NCI-H774 (cell line): ENCODE data around the gene CCNL2.
"Not testable (repeated sequence)": the region's sequence is repeated elsewhere in the genome, so short reads cannot be mapped to it uniquely, and the experiment has no call there.

Experiments
- DNase-seq: peaks from one replicate; lab custom pipeline; 2025; lab: John Stamatoyannopoulos, UW

CCNL2 gene

GRCh38 chr1:1432274-1432950 lies 33.3 kb upstream of the CCNL2 start:
- DNase-seq: no peak

DNA sequence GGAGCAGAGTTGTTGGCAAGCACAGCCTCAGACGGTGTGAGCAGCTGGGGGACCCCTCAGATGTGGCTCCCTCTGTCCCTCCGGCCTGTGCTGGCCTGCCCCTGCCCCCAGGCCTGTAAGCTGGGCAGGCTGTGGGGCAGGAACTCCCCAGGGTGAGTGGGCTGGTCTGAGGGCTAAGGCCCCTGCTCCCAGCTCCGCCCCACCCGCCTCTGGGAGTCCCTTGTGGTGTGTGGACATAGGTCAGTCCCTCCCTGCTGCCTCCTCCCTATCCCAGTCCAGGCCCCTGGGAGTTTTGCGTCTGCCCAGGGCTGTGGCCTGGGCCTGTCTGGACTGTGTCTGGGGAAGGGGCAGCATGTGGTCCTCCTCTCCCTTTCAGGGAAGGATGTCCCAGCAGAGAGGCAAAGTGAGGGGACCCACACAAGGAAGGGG lies 32.7 kb upstream of the CCNL2 start:
- DNase-seq: no peak

GRCh38 chr1:1430992-1431844 lies 32.1 kb upstream of the CCNL2 start:
- DNase-seq: no peak

- no peak for DNase-seq
These were observed 31.2 kb upstream of the CCNL2 start for GRCh38 chr1:1430114-1430982.

- DNase-seq: no peak
These were observed 30.5 kb upstream of the CCNL2 start for GRCh38 chr1:1429671-1430073.

DNA sequence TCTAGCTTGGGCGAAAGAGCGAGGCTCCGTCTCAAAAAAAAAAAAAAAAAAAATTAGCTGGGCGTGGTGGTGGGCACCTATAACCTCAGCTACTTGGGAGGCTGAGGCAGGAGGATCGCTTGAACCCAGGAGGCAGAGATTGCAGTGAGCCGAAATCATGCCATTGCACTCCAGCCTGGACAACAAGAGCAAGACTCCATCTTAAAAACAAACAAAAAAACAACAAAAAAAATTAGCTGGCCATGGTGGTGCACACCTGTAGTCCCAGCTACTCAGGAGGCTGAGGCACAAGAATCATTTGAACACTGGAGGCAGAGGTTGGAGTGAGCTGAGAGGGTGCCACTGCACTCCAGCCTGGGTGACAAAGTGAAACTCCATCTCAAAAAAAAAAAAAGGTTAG lies 29.8 kb upstream of the CCNL2 start:
- DNase-seq: not testable (repeated sequence)

DNA sequence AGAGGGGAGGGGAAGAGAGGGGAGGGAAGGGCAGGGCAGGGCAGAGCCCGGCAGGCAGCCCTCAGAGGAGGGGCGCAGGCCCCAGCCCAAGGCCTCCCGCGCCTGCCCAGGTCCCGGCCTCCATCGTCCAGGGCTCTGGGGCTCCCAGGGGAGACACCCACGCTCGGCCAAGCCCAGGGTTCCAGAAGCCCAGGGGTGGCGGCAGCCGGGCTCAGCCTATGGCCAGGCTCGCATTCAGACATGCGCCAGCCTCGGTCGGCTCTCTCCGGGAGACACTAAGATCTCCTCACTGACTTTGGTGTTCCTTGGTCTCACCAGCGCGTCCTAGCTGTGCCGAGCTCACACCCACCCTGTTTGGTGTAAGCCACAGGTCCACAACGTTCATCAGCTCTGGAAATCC lies 29.0 kb upstream of the CCNL2 start:
- no peak for DNase-seq

- no peak for DNase-seq
These were observed 28.6 kb upstream of the CCNL2 start for GRCh38 chr1:1427820-1428148.

- DNase-seq: no peak
These were observed 28.1 kb upstream of the CCNL2 start for GRCh38 chr1:1427106-1427819.

- DNase-seq: no peak
These were observed 27.5 kb upstream of the CCNL2 start for GRCh38 chr1:1426496-1427105.

GRCh38 chr1:1425753-1426495 lies 26.8 kb upstream of the CCNL2 start:
- no peak for DNase-seq

GRCh38 chr1:1425426-1425752 lies 26.3 kb upstream of the CCNL2 start:
- no peak for DNase-seq

GRCh38 chr1:1424707-1425106 lies 25.6 kb upstream of the CCNL2 start:
- no peak for DNase-seq

GRCh38 chr1:1423245-1423597 lies 24.1 kb upstream of the CCNL2 start:
- no peak for DNase-seq

DNA sequence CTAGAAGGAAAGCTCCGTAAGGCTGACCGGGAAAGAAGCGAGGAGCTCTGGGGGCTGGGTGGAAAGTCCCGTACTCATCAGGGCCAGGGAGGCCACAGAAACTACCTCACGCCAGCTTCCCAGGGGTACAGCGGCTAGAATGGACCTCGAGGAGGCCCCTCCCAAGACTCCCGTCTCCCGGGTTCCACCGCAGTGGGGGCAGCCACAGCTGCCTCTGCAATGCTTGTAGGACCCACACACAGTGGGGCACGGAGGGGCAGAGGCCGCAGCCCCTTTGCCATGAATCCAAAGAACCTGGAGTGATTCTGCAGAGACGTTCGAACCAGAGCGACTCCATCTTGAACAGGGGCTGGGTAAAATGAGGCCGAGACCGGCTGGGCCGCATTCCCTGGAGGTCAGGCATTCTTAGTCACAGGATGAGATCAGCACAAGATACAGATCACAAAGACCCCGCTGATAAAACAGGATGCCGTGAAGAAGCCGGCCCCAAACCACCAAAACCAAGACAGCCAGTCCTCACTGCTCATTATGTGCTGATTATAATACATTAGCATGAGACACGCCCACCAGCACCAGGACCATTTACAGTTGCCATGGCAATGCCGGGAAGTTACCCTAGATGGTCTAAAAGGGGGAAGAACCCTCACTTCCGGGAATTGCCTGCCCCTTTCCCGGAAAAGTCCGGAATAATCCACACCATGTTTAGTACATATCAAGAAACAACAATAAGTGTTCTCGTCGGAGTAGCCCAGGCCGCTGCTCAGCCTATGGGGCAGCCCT lies 23.5 kb upstream of the CCNL2 start:
- no peak for DNase-seq

- no peak for DNase-seq
These were observed 22.9 kb upstream of the CCNL2 start for GRCh38 chr1:1421907-1422464.

DNA sequence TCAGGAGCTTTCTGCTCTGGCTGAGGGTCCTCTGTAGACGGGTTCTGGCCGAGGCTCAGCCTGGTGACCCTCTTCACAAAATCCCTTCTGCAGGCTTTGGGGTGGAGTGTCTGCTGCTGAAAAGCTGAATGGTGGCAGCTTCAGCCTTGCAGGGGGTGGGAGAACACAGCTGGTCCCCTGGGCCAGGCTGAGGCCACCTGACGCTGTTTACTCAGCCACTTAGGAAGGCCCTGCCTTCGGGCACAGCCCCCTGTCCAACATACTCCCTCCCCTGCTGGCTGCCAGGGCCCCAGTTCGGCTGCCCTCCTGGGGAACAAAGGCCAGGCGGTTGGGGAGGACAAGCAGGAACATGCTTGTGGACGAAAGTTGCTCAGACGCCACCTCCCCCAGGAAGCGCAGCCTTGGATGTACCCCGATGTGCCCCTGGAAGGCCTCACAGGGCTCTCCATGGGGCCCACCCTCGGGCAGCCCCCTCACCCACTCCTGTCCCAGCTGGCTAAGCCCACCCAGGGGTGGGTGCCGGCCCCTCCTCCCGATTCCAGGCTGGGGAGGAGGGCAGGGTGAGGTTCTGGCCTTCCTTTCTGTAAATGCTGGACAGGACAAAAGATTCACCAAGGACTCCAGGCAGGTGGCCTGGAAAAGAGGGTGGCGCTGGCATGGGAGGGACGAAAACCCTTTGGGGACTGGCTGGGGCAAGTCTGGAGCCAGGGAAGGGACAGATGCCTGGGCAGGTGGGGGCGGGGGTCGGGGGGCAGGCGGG lies 22.2 kb upstream of the CCNL2 start, which contains the start of gene ANKRD65:
ANKRD65 (minus strand) TSS at position 130 of the 760 bp plus-strand sequence. CDS start 271 bp downstream, outside the sequence.
- DNase-seq: peak; percentile 31

- DNase-seq: no peak
These were observed 21.6 kb upstream of the CCNL2 start for GRCh38 chr1:1420654-1421141.
